LNCAP (cell line): Measurements from ENCODE around the gene ERICH6B.

Experiments
- CTCF ChIP-seq: fragments of 450-650 bp; IDR thresholded peaks from 2 replicates; pipeline ENCODE4 v1.5.1; 2017; ENCODE audit warnings: mild to moderate bottlenecking

ERICH6B gene

GRCh38 chr13:45603338-45603737 is 12.2 kb downstream of the ERICH6B start:
- no peak for TF ChIP-seq CTCF

GRCh38 chr13:45602183-45603170 is 13.1 kb downstream of the ERICH6B start:
- no peak for TF ChIP-seq CTCF

GRCh38 chr13:45601680-45602079 is 13.9 kb downstream of the ERICH6B start:
- no peak for TF ChIP-seq CTCF

GRCh38 chr13:45598597-45598996 is 16.9 kb downstream of the ERICH6B start:
- TF ChIP-seq CTCF: no peak

GRCh38 chr13:45596800-45597475 is 18.6 kb downstream of the ERICH6B start:
- TF ChIP-seq CTCF: no peak

- no peak for TF ChIP-seq CTCF
These were observed 19.6 kb downstream of the ERICH6B start for GRCh38 chr13:45595965-45596364.

- TF ChIP-seq CTCF: no peak
These were observed 20.8 kb downstream of the ERICH6B start for GRCh38 chr13:45594764-45595163.
